ENCODE measurements around the gene OR5M8. TPM values are rescaled to one million over a fixed set of nuclear protein-coding genes. Genes with fewer than 3 reads are reported as not detected.

Gene OR5M8
- not detected in 2 replicates for total RNA-seq

GRCh38 chr11:56491270-56491669 lies at the start of gene OR5M8:
Gene OR5M8 (minus strand): TSS chr11:56491370. CDS start chr11:56491370, 0 bp downstream.

GRCh38 chr11:56473252-56473651 lies 17.9 kb downstream of the OR5M8 start, which contains the start of gene OR5M3:
Gene OR5M3 (minus strand): TSS chr11:56473352. CDS start chr11:56470497, 2,855 bp downstream.

Other genes with a start within 250 kb of the OR5M8 start
- not detected in 2 replicates for gene OR5T3, start 239.1 kb downstream of the OR5M8 start, total RNA-seq
- gene OR5T1, start 217.2 kb downstream of the OR5M8 start, total RNA-seq: not detected in 2 replicates
- not detected in 2 replicates for gene OR8H1, start 199.1 kb downstream of the OR5M8 start, total RNA-seq
- gene OR8K3, start 176.2 kb downstream of the OR5M8 start, total RNA-seq: not detected in 2 replicates
- gene OR8K1, start 145.3 kb downstream of the OR5M8 start, total RNA-seq: not detected in 2 replicates
- not detected in 2 replicates for gene OR8J1, start 137.1 kb downstream of the OR5M8 start, total RNA-seq
- gene OR8U1, start 115.7 kb downstream of the OR5M8 start, total RNA-seq: not detected in 2 replicates
- not detected in 2 replicates for gene OR5AL1, start 78.7 kb downstream of the OR5M8 start, total RNA-seq
- not detected in 2 replicates for gene OR5M3, start 18.0 kb downstream of the OR5M8 start, total RNA-seq
- not detected in 2 replicates for gene OR5M11, start 51.9 kb upstream of the OR5M8 start, total RNA-seq
- not detected in 2 replicates for gene OR5M10, start 86.4 kb upstream of the OR5M8 start, total RNA-seq
- not detected in 2 replicates for gene OR5M1, start 123.5 kb upstream of the OR5M8 start, total RNA-seq
- gene OR5AP2, start 151.1 kb upstream of the OR5M8 start, total RNA-seq: not detected in 2 replicates
- gene OR5AR1, start 172.3 kb upstream of the OR5M8 start, total RNA-seq: not detected in 2 replicates
- not detected in 2 replicates for gene OR9G1, start 207.7 kb upstream of the OR5M8 start, total RNA-seq

Measured in mesangial cell (primary cell).